Lower leg skin (tissue), 3 donors: ENCODE measurements around the gene TMED8.

Source experiments
- POLR2A ChIP-seq, 2 donors: fragments of 450-650 bp; IDR thresholded peaks; one replicate each; pipeline ENCODE4 v1.6.1; 2016 to 2017; ENCODE audit warnings: antibody characterized with exemption in 2 of 2, mild to moderate bottlenecking in 1 of 2, moderate library complexity in 1 of 2
- TF ChIP-seq, protein P1 (sequence below), 3 donors: fragments of 450-650 bp; IDR thresholded peaks; one replicate each; pipeline ENCODE4 v1.5.1; 2016; ENCODE audit warnings: antibody characterized with exemption in 3 of 3, mild to moderate bottlenecking in 3 of 3, moderate library complexity in 2 of 3

GRCh38 chr14:77421201-77421600, 44.3 kb upstream of the TMED8 start:
- TF ChIP-seq POLR2A (IDR thresholded peaks at IDR 0.05), result no peak
- TF ChIP-seq, protein P1, sequence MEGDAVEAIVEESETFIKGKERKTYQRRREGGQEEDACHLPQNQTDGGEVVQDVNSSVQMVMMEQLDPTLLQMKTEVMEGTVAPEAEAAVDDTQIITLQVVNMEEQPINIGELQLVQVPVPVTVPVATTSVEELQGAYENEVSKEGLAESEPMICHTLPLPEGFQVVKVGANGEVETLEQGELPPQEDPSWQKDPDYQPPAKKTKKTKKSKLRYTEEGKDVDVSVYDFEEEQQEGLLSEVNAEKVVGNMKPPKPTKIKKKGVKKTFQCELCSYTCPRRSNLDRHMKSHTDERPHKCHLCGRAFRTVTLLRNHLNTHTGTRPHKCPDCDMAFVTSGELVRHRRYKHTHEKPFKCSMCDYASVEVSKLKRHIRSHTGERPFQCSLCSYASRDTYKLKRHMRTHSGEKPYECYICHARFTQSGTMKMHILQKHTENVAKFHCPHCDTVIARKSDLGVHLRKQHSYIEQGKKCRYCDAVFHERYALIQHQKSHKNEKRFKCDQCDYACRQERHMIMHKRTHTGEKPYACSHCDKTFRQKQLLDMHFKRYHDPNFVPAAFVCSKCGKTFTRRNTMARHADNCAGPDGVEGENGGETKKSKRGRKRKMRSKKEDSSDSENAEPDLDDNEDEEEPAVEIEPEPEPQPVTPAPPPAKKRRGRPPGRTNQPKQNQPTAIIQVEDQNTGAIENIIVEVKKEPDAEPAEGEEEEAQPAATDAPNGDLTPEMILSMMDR (IDR thresholded peaks at IDR 0.05), result no peak
